ENCODE results near the gene ZMYND15. TPM values are rescaled to one million over a fixed set of nuclear protein-coding genes. Genes with fewer than 3 reads are reported as not detected.

Gene ZMYND15
- total and polyA plus RNA-seq, 2 experiments from 2014 or later: 0.32 to 1.4 TPM

DNA sequence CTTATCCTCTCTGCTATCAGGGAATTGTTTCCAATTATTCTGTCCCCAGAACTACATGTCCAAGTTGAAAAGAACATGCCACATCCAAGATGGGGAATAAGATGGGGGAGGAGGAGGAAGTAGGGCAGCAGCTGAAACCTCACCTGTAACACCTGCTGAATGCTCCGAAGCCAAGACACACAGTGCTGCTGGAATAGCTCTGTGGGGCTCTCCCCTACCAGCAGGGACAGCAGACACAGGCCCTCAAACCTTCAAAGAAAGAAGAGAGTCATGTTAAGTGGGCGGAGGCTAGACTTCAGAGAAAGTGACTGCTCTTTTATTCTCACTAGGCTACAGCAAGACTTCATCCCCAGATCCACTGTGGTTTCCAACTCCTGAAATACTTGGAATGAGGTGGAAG, 48.9 kb upstream of the ZMYND15 start (continued):
- TF ChIP-seq, protein P1, sequence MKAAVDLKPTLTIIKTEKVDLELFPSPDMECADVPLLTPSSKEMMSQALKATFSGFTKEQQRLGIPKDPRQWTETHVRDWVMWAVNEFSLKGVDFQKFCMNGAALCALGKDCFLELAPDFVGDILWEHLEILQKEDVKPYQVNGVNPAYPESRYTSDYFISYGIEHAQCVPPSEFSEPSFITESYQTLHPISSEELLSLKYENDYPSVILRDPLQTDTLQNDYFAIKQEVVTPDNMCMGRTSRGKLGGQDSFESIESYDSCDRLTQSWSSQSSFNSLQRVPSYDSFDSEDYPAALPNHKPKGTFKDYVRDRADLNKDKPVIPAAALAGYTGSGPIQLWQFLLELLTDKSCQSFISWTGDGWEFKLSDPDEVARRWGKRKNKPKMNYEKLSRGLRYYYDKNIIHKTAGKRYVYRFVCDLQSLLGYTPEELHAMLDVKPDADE (IDR thresholded peaks at IDR 0.05): no peak
- TF ChIP-seq, protein P2, sequence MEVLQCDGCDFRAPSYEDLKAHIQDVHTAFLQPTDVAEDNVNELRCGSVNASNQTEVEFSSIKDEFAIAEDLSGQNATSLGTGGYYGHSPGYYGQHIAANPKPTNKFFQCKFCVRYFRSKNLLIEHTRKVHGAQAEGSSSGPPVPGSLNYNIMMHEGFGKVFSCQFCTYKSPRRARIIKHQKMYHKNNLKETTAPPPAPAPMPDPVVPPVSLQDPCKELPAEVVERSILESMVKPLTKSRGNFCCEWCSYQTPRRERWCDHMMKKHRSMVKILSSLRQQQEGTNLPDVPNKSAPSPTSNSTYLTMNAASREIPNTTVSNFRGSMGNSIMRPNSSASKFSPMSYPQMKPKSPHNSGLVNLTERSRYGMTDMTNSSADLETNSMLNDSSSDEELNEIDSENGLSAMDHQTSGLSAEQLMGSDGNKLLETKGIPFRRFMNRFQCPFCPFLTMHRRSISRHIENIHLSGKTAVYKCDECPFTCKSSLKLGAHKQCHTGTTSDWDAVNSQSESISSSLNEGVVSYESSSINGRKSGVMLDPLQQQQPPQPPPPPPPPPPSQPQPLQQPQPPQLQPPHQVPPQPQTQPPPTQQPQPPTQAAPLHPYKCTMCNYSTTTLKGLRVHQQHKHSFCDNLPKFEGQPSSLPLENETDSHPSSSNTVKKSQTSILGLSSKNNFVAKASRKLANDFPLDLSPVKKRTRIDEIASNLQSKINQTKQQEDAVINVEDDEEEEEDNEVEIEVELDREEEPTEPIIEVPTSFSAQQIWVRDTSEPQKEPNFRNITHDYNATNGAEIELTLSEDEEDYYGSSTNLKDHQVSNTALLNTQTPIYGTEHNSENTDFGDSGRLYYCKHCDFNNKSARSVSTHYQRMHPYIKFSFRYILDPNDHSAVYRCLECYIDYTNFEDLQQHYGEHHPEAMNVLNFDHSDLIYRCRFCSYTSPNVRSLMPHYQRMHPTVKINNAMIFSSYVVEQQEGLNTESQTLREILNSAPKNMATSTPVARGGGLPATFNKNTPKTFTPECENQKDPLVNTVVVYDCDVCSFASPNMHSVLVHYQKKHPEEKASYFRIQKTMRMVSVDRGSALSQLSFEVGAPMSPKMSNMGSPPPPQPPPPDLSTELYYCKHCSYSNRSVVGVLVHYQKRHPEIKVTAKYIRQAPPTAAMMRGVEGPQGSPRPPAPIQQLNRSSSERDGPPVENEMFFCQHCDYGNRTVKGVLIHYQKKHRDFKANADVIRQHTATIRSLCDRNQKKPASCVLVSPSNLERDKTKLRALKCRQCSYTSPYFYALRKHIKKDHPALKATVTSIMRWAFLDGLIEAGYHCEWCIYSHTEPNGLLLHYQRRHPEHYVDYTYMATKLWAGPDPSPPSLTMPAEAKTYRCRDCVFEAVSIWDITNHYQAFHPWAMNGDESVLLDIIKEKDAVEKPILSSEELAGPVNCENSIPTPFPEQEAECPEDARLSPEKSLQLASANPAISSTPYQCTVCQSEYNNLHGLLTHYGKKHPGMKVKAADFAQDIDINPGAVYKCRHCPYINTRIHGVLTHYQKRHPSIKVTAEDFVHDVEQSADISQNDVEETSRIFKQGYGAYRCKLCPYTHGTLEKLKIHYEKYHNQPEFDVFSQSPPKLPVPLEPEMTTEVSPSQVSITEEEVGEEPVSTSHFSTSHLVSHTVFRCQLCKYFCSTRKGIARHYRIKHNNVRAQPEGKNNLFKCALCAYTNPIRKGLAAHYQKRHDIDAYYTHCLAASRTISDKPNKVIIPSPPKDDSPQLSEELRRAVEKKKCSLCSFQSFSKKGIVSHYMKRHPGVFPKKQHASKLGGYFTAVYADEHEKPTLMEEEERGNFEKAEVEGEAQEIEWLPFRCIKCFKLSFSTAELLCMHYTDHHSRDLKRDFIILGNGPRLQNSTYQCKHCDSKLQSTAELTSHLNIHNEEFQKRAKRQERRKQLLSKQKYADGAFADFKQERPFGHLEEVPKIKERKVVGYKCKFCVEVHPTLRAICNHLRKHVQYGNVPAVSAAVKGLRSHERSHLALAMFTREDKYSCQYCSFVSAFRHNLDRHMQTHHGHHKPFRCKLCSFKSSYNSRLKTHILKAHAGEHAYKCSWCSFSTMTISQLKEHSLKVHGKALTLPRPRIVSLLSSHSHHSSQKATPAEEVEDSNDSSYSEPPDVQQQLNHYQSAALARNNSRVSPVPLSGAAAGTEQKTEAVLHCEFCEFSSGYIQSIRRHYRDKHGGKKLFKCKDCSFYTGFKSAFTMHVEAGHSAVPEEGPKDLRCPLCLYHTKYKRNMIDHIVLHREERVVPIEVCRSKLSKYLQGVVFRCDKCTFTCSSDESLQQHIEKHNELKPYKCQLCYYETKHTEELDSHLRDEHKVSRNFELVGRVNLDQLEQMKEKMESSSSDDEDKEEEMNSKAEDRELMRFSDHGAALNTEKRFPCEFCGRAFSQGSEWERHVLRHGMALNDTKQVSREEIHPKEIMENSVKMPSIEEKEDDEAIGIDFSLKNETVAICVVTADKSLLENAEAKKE (CRISPR knock-in tag; IDR thresholded peaks at IDR 0.05): no peak
- no peak for TF ChIP-seq EZH2phosphoT487 (IDR thresholded peaks at IDR 0.05; ENCODE audit: unreplicated experiment)

DNA sequence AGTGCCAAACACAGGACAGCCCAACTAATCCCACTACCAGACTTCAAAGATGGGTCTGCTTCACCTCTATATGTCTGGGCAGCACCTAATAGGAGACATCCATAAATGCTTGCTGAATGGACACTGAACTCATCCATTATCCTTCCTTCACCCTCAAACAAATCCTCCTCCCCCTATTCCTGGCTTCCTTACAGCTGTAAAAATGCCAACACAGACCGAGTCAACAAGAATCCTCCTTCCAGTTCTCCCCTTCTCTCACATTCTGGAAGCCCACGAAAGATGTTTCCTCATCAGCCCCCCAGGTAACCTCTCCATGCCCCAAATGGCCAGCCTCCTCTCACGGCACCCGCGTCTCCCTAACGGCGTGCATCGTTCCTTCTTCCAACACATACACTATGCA, 47.9 kb upstream of the ZMYND15 start:
- Histone ChIP-seq H3F3A (replicated peaks; ENCODE audit: low read depth) (0 out of 2 replicates have a peak, but pooled peaks cover 7% of the 10 kb centered on the region), H3K9me2 (ENCODE audit: insufficient read depth) (no peaks in the 10 kb centered on the region), H4K20me1 (replicated peaks; ENCODE audit: insufficient read depth) (peaks cover 72% of the 10 kb centered on the region), H3K4me3 (no peak overlapping the region), H3K27me3 (ENCODE audit: insufficient read depth) (no peaks in the 10 kb centered on the region), H2AFZ (no peak overlapping the region), H3K27ac (ENCODE audit: low read depth) (no peak overlapping the region), H3K79me2 (replicated peaks; ENCODE audit: insufficient read depth) (peaks cover 100% of the 10 kb centered on the region), H3K36me3 (ENCODE audit: insufficient read depth) (peaks cover 49% of the 10 kb centered on the region), H3K4me2 (no peak overlapping the region), H3K4me1 (ENCODE audit: insufficient read depth) (no peaks in the 10 kb centered on the region)
- no peak for ATAC-seq
- peaks cover 6% of the 10 kb centered on the region for H3K27me3 Mint-ChIP-seq (ENCODE audit: insufficient read depth, low read depth, poor library complexity)
- no peaks in the 10 kb centered on the region for H3K4me1 Mint-ChIP-seq
- no peak for DNase-seq (ENCODE audit: low spot score)
- peaks cover 66% of the 10 kb centered on the region for H3K36me3 Mint-ChIP-seq (ENCODE audit: low read depth)
- H3K4me3 Mint-ChIP-seq: no peak overlapping the region
- H3K9me3 Mint-ChIP-seq: no peaks in the 10 kb centered on the region
- no peak overlapping the region; the same call in 1 of the 2 replicates for H3K27ac Mint-ChIP-seq
- TF ChIP-seq ZNF114 (CRISPR knock-in tag; IDR thresholded peaks at IDR 0.05) (no peak), EZH2phosphoT487 (IDR thresholded peaks at IDR 0.05; ENCODE audit: unreplicated experiment) (no peak), STAT1 (IDR thresholded peaks at IDR 0.05; ENCODE audit: unreplicated experiment) (no peak), EZH2 (IDR thresholded peaks at IDR 0.05; ENCODE audit: low read depth, unreplicated experiment) (no peak), JUNB (IDR thresholded peaks at IDR 0.05; ENCODE audit: unreplicated experiment) (no peak), NANOG (IDR thresholded peaks at IDR 0.05; ENCODE audit: borderline replicate concordance) (no peak)
- TF ChIP-seq, protein P1 (IDR thresholded peaks at IDR 0.05): no peak

Measured in GM23338 (cell line).